Psoas muscle (tissue), 8 donors: ENCODE results near the gene TSC2. TPM values are rescaled to one million over a fixed set of nuclear protein-coding genes. Genes with fewer than 3 reads are reported as not detected.
A peak's percentile ranks its signal among the peaks of the same experiment; 100 is the strongest.

Experiments used
- ATAC-seq, 4 donors: fragments of 200-7000 bp; cut with Tn5 transposase; one replicate each; pipeline ENCODE4 v1.9.1; 2020; ENCODE audit warnings: moderate library complexity in 3 of 4, mild to moderate bottlenecking in 2 of 4
- DNase-seq, 2 donors: peaks; one replicate each; pipeline ENCODE4 v3.0.0-alpha.2; 2020
- H3K27ac ChIP-seq: fragments of 200-600 bp; one replicate; pipeline ENCODE4 v1.8.0; 2022
- H3K27me3 ChIP-seq, 3 donors: fragments of 200-600 bp in 1 of 3; one replicate each; pipeline versions ENCODE4 v1.6.1 to v1.8.0; 2013 to 2022; ENCODE audit warnings: low read length in 2 of 3, mild to moderate bottlenecking in 2 of 3, moderate library complexity in 1 of 3; ENCODE audit not compliant: insufficient read depth in 3 of 3
- H3K36me3 ChIP-seq, 2 donors: fragments of 200-600 bp in 1 of 2; one replicate each; pipeline versions ENCODE4 v1.6.1 to v1.8.0; 2013 to 2022; ENCODE audit warnings: low read depth in 1 of 2, mild to moderate bottlenecking in 1 of 2, moderate library complexity in 1 of 2; ENCODE audit not compliant: insufficient read depth in 1 of 2
- H3K4me1 ChIP-seq: fragments of 200-600 bp; one replicate; pipeline ENCODE4 v1.8.0; 2022
- H3K4me3 ChIP-seq: fragments of 200-600 bp; one replicate; pipeline ENCODE4 v1.8.0; 2022; ENCODE audit warnings: mild to moderate bottlenecking
- H3K9me3 ChIP-seq: fragments of 200-600 bp; one replicate; pipeline ENCODE4 v1.8.0; 2022
- whole genome bisulfite sequencing, 3 donors: extraction: QIAGEN DNeasy Blood & Tissue Kit; methylation state at CpG; one replicate each; pipeline versions ENCODE4 v1.1.6 to v1.1.7; 2013; 5-methylcytosine and 5-hydroxymethylcytosine counted together
- intact Hi-C, 2 donors: fragments of 100-400 bp; cut with DNase I; formaldehyde crosslinking; loops; one replicate each; pipeline versions ENCODE4 v1.11.0 to v1.14.2; 2022
- polyA plus RNA-seq, 3 donors: library from polyadenylated mRNA; stranded (reverse); fragments of 200-250 nt; gene quantifications; one replicate each; pipeline ENCODE4 v1.2.3, GENCODE V29; 2013
- total RNA-seq, 4 donors: library from RNA; stranded (reverse); fragmentation: NEBNext Ultra II Directional in 2 of 4; extraction: Animal tissue kit (Norgen Biotek cat#: 25700) in 2 of 4; gene quantifications; one replicate each; pipeline versions ENCODE4 v1.2.1 to v1.2.4, GENCODE V29; 2021 to 2023
- TF ChIP-seq, protein P1 (sequence below): fragments of 200-600 bp; IDR thresholded peaks from one replicate; pipeline ENCODE4 v1.8.0; 2022; ENCODE audit warnings: antibody characterized with exemption
- donor health status: healthy with polysubstance abuse.
- donor health status: DM: no; HTN: no; CAD: no; lungs with moderate emphysema.
- donor health status: Bipolar disorder and iron deficiency.
- donor health status: healthy.
- donor health status: DM: yes; HTN: yes; CAD: no.
- donor health status: DM: no; HTN: no; CAD: no.
- donor health status: DM: no; HTN: no; CAD: no.
- donor health status: DM: yes; HTN: yes; CAD: no.

Gene TSC2
- total and polyA plus RNA-seq, 7 donors, result 27.8 to 89.9 (median 60.8) TPM

- TF ChIP-seq, protein P1, sequence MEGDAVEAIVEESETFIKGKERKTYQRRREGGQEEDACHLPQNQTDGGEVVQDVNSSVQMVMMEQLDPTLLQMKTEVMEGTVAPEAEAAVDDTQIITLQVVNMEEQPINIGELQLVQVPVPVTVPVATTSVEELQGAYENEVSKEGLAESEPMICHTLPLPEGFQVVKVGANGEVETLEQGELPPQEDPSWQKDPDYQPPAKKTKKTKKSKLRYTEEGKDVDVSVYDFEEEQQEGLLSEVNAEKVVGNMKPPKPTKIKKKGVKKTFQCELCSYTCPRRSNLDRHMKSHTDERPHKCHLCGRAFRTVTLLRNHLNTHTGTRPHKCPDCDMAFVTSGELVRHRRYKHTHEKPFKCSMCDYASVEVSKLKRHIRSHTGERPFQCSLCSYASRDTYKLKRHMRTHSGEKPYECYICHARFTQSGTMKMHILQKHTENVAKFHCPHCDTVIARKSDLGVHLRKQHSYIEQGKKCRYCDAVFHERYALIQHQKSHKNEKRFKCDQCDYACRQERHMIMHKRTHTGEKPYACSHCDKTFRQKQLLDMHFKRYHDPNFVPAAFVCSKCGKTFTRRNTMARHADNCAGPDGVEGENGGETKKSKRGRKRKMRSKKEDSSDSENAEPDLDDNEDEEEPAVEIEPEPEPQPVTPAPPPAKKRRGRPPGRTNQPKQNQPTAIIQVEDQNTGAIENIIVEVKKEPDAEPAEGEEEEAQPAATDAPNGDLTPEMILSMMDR, result no peak
- Histone ChIP-seq H3K9me3 (no peaks in the 10 kb centered on the region), H3K4me3 (peak overlapping the region; percentile 98), H3K27me3 (no peaks in the 10 kb centered on the region), H3K36me3 (peaks cover 0 to 26% of the 10 kb centered on the region in 2 donors), H3K4me1 (peaks cover 60% of the 10 kb centered on the region), H3K27ac (peak overlapping the region; percentile 98)
- DNase-seq (peak in 1 of 2 donors; percentile 51), ATAC-seq (no peak)
- intact Hi-C loops, result no loop called here
- WGBS, 3 donors, result 50 to 57% (median 51%) methylated on average over 15 to 16 of the region's 16 CpGs
Measured at GRCh38 chr16:2007081-2007836, 40.5 kb upstream of the TSC2 start.

- Histone ChIP-seq H3K4me1 (peaks cover 60% of the 10 kb centered on the region), H3K27ac (peak overlapping the region; percentile 98), H3K36me3 (peaks cover 0 to 17% of the 10 kb centered on the region in 2 donors), H3K4me3 (peak overlapping the region; percentile 98), H3K27me3 (no peaks in the 10 kb centered on the region), H3K9me3 (no peaks in the 10 kb centered on the region)
- intact Hi-C loops, result no loop called here
- WGBS, 3 donors, result 25 to 35% (median 31%) methylated on average over 15 of the region's 15 CpGs
- TF ChIP-seq, protein P1, result no peak
- peak in 1 of 2 donors; percentile 72 for DNase-seq
- no peak for ATAC-seq
Measured at GRCh38 chr16:2008009-2008526, 39.7 kb upstream of the TSC2 start.

GRCh38 chr16:2008631-2009163 lies 39.1 kb upstream of the TSC2 start:
- Histone ChIP-seq H3K9me3 (no peaks in the 10 kb centered on the region), H3K27ac (peak overlapping the region; percentile 98)

DNA sequence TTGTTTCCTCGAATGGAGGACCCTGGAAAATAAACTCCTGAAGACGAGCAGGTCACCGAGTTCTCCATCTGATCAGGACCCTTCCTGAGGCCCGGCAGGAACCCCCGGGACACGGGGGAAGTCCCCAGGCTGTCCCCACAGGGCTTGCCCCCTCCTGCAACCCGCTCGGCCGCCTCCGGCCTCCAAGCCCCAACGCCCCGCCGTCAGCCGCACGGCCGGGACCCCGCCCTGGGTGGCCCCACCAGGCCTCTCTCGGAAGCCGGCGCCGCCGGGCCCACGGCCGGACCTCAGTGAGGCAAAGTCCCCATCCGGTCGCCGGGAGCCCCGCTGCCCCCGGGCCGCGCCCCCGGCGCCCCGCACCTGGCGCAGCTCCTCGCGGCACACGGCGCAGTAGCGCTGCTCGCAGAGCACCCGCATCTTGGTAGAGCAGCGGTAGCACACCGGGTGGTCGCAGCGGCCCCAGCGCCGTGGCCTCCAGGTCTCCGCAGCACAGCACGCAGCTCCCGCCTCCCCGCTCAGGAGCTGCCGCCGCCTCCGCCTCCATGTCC lies 38.5 kb upstream of the TSC2 start:
- H3K4me1 ChIP-seq, result peaks cover 49% of the 10 kb centered on the region
- intact Hi-C loops, result no loop called here
- H3K27ac ChIP-seq, result peak overlapping the region; percentile 98

More at GRCh38 chr16:2008631-2009163, 39.1 kb upstream of the TSC2 start:
- 4 to 10% (median 5%) methylated on average over 23 of the region's 23 CpGs for WGBS, 3 donors
- Histone ChIP-seq H3K27me3 (no peaks in the 10 kb centered on the region), H3K4me3 (peak overlapping the region; percentile 98), H3K36me3 (peaks cover 0 to 13% of the 10 kb centered on the region in 2 donors), H3K4me1 (peaks cover 54% of the 10 kb centered on the region)
- DNase-seq (peak in 1 of 2 donors; percentile 60), ATAC-seq (no peak)
- TF ChIP-seq, protein P1, result no peak
- intact Hi-C loops, result no loop called here

More for the DNA sequence above, 38.5 kb upstream of the TSC2 start:
- Histone ChIP-seq H3K4me3 (peak overlapping the region; percentile 98), H3K9me3 (no peaks in the 10 kb centered on the region), H3K27me3 (no peaks in the 10 kb centered on the region), H3K36me3 (peaks cover 0 to 13% of the 10 kb centered on the region in 2 donors)
- TF ChIP-seq, protein P1, result no peak
- WGBS, 3 donors, result 0 to 1% (median 0%) methylated on average over 31 to 55 of the region's 55 CpGs
- peak; percentile 1 to 4 (median 2) for ATAC-seq
- DNase-seq, result peak in 1 of 2 donors; percentile 58
